HepG2 (cell line): ENCODE measurements around the gene SP1. TPM values are rescaled to one million over a fixed set of nuclear protein-coding genes. Genes with fewer than 3 reads are reported as not detected.

Experiments used
- ARID4A ChIP-seq: sonication (generic); formaldehyde crosslinking; IDR thresholded peaks from 2 replicates; pipeline ENCODE4 v1.5.0; 2020; ENCODE audit warnings: mild to moderate bottlenecking, missing genetic modification reagents, borderline replicate concordance
- HBP1 ChIP-seq: IDR thresholded peaks from 2 replicates; pipeline ENCODE4 v1.6.1; 2016; ENCODE audit warnings: low read depth, control low read depth
- MXD1 ChIP-seq: sonication (generic); formaldehyde crosslinking; IDR thresholded peaks from 2 replicates; pipeline ENCODE4 v1.4.0; 2020; ENCODE audit warnings: mild to moderate bottlenecking, missing genetic modification reagents
- SALL1 ChIP-seq: sonication (generic); formaldehyde crosslinking; IDR thresholded peaks from 2 replicates; pipeline ENCODE4 v1.8.0; 2022; ENCODE audit warnings: mild to moderate bottlenecking, missing genetic modification reagents
- TEF ChIP-seq: sonication (generic); formaldehyde crosslinking; IDR thresholded peaks from 2 replicates; pipeline ENCODE4 v1.5.0; 2020; ENCODE audit warnings: missing genetic modification reagents
- ZNF136 ChIP-seq: sonication (generic); formaldehyde crosslinking; IDR thresholded peaks from 2 replicates; pipeline ENCODE4 v1.8.1; 2022; ENCODE audit warnings: low read depth, mild to moderate bottlenecking, moderate library complexity, missing genetic modification reagents
- ZNF205 ChIP-seq: IDR thresholded peaks from 2 replicates; pipeline ENCODE4 v1.6.1; 2018; ENCODE audit warnings: missing biosample characterization, missing genetic modification reagents
- ZNF251 ChIP-seq: sonication (generic); formaldehyde crosslinking; IDR thresholded peaks from 2 replicates; pipeline ENCODE4 v1.9.0; 2021; ENCODE audit warnings: mild to moderate bottlenecking, missing genetic modification reagents
- ZNF549 ChIP-seq: sonication (generic); formaldehyde crosslinking; IDR thresholded peaks from 2 replicates; pipeline ENCODE4 v1.5.0; 2020; ENCODE audit warnings: missing genetic modification reagents
- ZNF558 ChIP-seq: sonication (generic); formaldehyde crosslinking; IDR thresholded peaks from 2 replicates; pipeline ENCODE4 v1.9.0; 2022; ENCODE audit warnings: mild to moderate bottlenecking, missing genetic modification reagents, borderline replicate concordance
- ZNF629 ChIP-seq: sonication (generic); formaldehyde crosslinking; conservative IDR thresholded peaks from 2 replicates; pipeline ENCODE4 v1.5.0; 2020; ENCODE audit warnings: missing genetic modification reagents
- ZNF7 ChIP-seq: IDR thresholded peaks from 2 replicates; pipeline ENCODE4 v1.6.1; 2016; ENCODE audit warnings: missing biosample characterization, missing genetic modification reagents
- ZNF768 ChIP-seq: sonication (generic); formaldehyde crosslinking; IDR thresholded peaks from 2 replicates; pipeline ENCODE4 v1.4.0; 2020; ENCODE audit warnings: missing genetic modification reagents
- ZNF83 ChIP-seq: sonication (generic); formaldehyde crosslinking; IDR thresholded peaks from 2 replicates; pipeline ENCODE4 v1.4.0; 2020; ENCODE audit warnings: missing genetic modification reagents, mild to moderate bottlenecking, borderline replicate concordance
- ZNF850 ChIP-seq: sonication (generic); formaldehyde crosslinking; conservative IDR thresholded peaks from 2 replicates; pipeline ENCODE4 v1.9.0; 2021; ENCODE audit warnings: mild to moderate bottlenecking, missing genetic modification reagents
- ZZZ3 ChIP-seq: sonication (generic); formaldehyde crosslinking; IDR thresholded peaks from 2 replicates; pipeline ENCODE4 v1.4.0; 2020; ENCODE audit warnings: missing genetic modification reagents, mild to moderate bottlenecking, borderline replicate concordance
- polyA plus RNA-seq, 8 experiments: library from polyadenylated mRNA; depleted of rRNA in 3 of 8; stranded (reverse) in 7 of 8; unstranded in 1 of 8; fragments of >200 nt; fragmentation: Illumina TruSeq in 4 of 8; extraction: Trizol in 4 of 8; gene quantifications; 2 replicates each; pipeline versions ENCODE4 v1.2.1 to v1.2.3, GENCODE V29; 2011 to 2016; ENCODE audit warnings: low read depth in 4 of 8, missing spikeins in 1 of 8, mixed read lengths in 1 of 8; ENCODE audit not compliant: insufficient read depth in 1 of 8
- total RNA-seq, 5 experiments: library from RNA; depleted of rRNA; stranded (reverse); fragments of >200 nt; fragmentation: Illumina TruSeq; extraction: Trizol; gene quantifications; 2 replicates each; pipeline ENCODE4 v1.2.3, GENCODE V29; 2016; ENCODE audit warnings: low read depth in 1 of 5

SP1 gene
- total and polyA plus RNA-seq, 2 of the 13 experiments (the other 11 are each of a cell fraction or from before 2014, with no cell fraction given), result 26.5 to 27.5 TPM

- TF ChIP-seq ARID4A (CRISPR knock-in tag) (peak; percentile 57; the same call in 1 of the 2 replicates), HBP1 (CRISPR knock-in tag) (peak; percentile 87; the same call in 1 of the 2 replicates), ZNF768 (CRISPR knock-in tag) (peak; percentile 70; the same call in 1 of the 2 replicates), TEF (CRISPR knock-in tag) (0 out of 2 replicates have a peak, but pooled peaks have one; percentile 42), ZNF83 (no peak), ZNF549 (no peak), ZNF251 (no peak), ZNF7 (peak; percentile 47; the same call in 1 of the 2 replicates), SALL1 (CRISPR knock-in tag) (peak; percentile 62), ZNF629 (CRISPR knock-in tag) (peak; percentile 28; the same call in 1 of the 2 replicates), ZNF558 (CRISPR knock-in tag) (peak; percentile 47; the same call in 1 of the 2 replicates), ZNF205 (no peak), ZZZ3 (peak; percentile 82; the same call in 1 of the 2 replicates), ZNF136 (CRISPR knock-in tag) (no peak), ZNF850 (CRISPR knock-in tag) (0 out of 2 replicates have a peak, but pooled peaks have one; percentile 51), MXD1 (CRISPR knock-in tag) (peak; percentile 69)
Observed at GRCh38 chr12:53452159-53453077, 72.4 kb downstream of the SP1 start (continued).
